Suppressor macrophage (primary cell): ENCODE results near the gene C1orf167.
"Not testable (repeated sequence)": the region's sequence is repeated elsewhere in the genome, so short reads cannot be mapped to it uniquely, and the experiment has no call there.

Experiments used
- DNase-seq, 4 experiments: peaks; one replicate each; pipeline ENCODE4 v3.0.0-alpha.2; 2020 to 2022

C1orf167 gene

GRCh38 chr1:11800391-11800755 is 38.4 kb downstream of the C1orf167 start:
- DNase-seq = no peak

GRCh38 chr1:11800756-11801433 is 38.9 kb downstream of the C1orf167 start:
- DNase-seq = no peak

- DNase-seq = peak; percentile 31 to 74 (median 68)
Measured at GRCh38 chr1:11802616-11802972, 40.6 kb downstream of the C1orf167 start.

GRCh38 chr1:11802973-11803885 is 41.2 kb downstream of the C1orf167 start:
- DNase-seq = peak; percentile 83 to 93 (median 90)

- DNase-seq = not testable (repeated sequence)
Measured at GRCh38 chr1:11803924-11804665, 42.1 kb downstream of the C1orf167 start.

GRCh38 chr1:11804666-11805421 is 42.9 kb downstream of the C1orf167 start:
- DNase-seq = peak; percentile 40 to 71 (median 60)

- DNase-seq = peak; percentile 99
Measured at GRCh38 chr1:11805422-11806306, 43.7 kb downstream of the C1orf167 start, which contains the start of the genes CLCN6 and MTHFR. CLCN6 (plus strand) TSS chr1:11806191; CDS start chr1:11806263, 72 bp downstream. MTHFR (minus strand) TSS chr1:11805964; CDS start chr1:11803116, 2,848 bp downstream.

- peak; percentile 37 to 62 (median 53) for DNase-seq
Measured at GRCh38 chr1:11806307-11806936, 44.4 kb downstream of the C1orf167 start.

- DNase-seq = no peak
Measured at GRCh38 chr1:11807133-11807532, 45.1 kb downstream of the C1orf167 start.

GRCh38 chr1:11813021-11813420 is 51.0 kb downstream of the C1orf167 start:
- peak in 3 of 4 experiments; percentile 26 to 51 (median 47) for DNase-seq

- DNase-seq = no peak
Measured at GRCh38 chr1:11817192-11817591, 55.2 kb downstream of the C1orf167 start.

- DNase-seq = no peak
Measured at GRCh38 chr1:11822091-11822490, 60.1 kb downstream of the C1orf167 start.

- no peak for DNase-seq
Measured at GRCh38 chr1:11823366-11824137, 61.6 kb downstream of the C1orf167 start.

- DNase-seq = no peak
Measured at GRCh38 chr1:11825131-11825530, 63.1 kb downstream of the C1orf167 start.

- DNase-seq = no peak
Measured at GRCh38 chr1:11826946-11827345, 65.0 kb downstream of the C1orf167 start.

- DNase-seq = no peak
Measured at GRCh38 chr1:11828511-11828910, 66.5 kb downstream of the C1orf167 start.

GRCh38 chr1:11831945-11832725 is 70.1 kb downstream of the C1orf167 start:
- DNase-seq = peak in 1 of 4 experiments; percentile 20

GRCh38 chr1:11833497-11833896 is 71.5 kb downstream of the C1orf167 start:
- DNase-seq = no peak

GRCh38 chr1:11833900-11834299 is 71.9 kb downstream of the C1orf167 start:
- no peak for DNase-seq
